ENCODE results near the gene NOP16.

The NOP16 gene

DNA sequence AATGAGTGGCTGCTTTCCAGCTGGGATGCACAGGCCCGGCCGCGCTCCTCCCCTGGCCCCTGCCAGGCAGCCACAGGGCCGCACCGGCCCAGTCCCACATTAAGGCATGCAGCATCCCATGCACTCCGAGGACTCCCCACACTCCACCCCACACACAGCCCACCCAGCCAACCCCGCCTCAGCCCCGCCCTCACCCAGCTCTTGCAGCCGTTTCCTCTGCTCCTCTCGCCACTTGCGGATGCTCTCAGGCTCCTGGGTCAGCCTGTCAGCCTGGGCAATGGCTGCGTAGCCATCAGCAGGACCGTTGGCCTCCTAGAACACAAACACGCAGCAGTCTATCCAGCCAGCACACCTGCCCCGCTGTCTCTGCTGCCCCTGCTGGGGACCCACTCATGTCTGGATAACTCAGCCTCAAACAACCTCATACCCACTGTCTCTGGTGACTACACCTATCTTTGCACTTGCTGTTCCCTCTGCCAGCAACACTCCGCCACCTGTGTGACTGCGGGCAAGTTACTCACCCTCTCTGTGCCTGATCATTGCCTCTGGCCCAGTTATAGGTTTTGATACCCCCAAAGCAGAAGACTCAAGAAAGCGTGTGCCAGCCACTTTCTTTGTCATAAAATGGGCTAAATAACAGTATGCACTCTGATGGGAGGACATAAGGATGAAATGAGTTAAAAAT, 9.5 kb upstream of the NOP16 start:
- Histone ChIP-seq H3K27me3 (no peaks in the 10 kb centered on the region), H3K4me3 (ENCODE audit: low read depth, low read length) (no peak overlapping the region), H3K9me3 (no peaks in the 10 kb centered on the region), H3K4me1 (peaks cover 9% of the 10 kb centered on the region), H3K36me3 (peaks cover 10% of the 10 kb centered on the region)
- TF ChIP-seq, protein P1, sequence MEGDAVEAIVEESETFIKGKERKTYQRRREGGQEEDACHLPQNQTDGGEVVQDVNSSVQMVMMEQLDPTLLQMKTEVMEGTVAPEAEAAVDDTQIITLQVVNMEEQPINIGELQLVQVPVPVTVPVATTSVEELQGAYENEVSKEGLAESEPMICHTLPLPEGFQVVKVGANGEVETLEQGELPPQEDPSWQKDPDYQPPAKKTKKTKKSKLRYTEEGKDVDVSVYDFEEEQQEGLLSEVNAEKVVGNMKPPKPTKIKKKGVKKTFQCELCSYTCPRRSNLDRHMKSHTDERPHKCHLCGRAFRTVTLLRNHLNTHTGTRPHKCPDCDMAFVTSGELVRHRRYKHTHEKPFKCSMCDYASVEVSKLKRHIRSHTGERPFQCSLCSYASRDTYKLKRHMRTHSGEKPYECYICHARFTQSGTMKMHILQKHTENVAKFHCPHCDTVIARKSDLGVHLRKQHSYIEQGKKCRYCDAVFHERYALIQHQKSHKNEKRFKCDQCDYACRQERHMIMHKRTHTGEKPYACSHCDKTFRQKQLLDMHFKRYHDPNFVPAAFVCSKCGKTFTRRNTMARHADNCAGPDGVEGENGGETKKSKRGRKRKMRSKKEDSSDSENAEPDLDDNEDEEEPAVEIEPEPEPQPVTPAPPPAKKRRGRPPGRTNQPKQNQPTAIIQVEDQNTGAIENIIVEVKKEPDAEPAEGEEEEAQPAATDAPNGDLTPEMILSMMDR (IDR thresholded peaks at IDR 0.05; ENCODE audit: low read depth, low read length), result no peak
- DNase-seq, result no peak

GRCh38 chr5:176396330-176396729, 7.9 kb upstream of the NOP16 start:
- DNase-seq, result peak; percentile 55
- TF ChIP-seq, protein P1 (IDR thresholded peaks at IDR 0.05; ENCODE audit: low read depth, low read length), result peak; percentile 40; the same call in 1 of the 2 replicates
- Histone ChIP-seq H3K4me1 (peaks cover 9% of the 10 kb centered on the region; the same call in 1 of the 2 replicates), H3K4me3 (ENCODE audit: low read depth, low read length) (no peak overlapping the region), H3K36me3 (peaks cover 21% of the 10 kb centered on the region), H3K9me3 (no peaks in the 10 kb centered on the region), H3K27me3 (no peaks in the 10 kb centered on the region)

GRCh38 chr5:176394881-176395675, 6.7 kb upstream of the NOP16 start:
- Histone ChIP-seq H3K36me3 (peaks cover 33% of the 10 kb centered on the region), H3K4me3 (ENCODE audit: low read depth, low read length) (no peak overlapping the region), H3K27me3 (no peaks in the 10 kb centered on the region), H3K4me1 (peaks cover 9% of the 10 kb centered on the region; the same call in 1 of the 2 replicates), H3K9me3 (no peaks in the 10 kb centered on the region)
- TF ChIP-seq, protein P1 (IDR thresholded peaks at IDR 0.05; ENCODE audit: low read depth, low read length), result no peak
- DNase-seq, result peak; percentile 39

DNA sequence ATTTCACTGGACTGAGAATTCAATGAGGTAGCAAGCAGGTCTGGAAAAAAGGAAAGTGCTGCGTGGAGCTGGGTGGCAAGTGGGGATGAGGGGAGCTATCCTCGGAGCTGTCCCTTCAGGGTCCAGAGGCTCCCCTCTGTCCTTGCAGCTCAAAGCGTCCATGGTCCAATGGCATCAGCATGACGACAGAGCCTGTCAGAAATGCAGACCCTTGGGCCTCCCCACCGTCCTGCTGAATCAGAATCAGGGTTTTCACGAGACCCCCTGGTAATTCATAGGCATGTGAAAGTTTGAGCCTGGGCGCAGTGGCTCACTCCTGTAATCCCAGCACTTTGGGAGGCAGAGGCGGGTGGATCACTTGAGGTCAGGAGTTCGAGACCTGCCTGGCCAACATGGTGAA, 5.7 kb upstream of the NOP16 start:
- no peaks in the 10 kb centered on the region for H3K9me3 ChIP-seq
- peaks cover 33% of the 10 kb centered on the region for H3K36me3 ChIP-seq
- H3K4me3 ChIP-seq (ENCODE audit: low read depth, low read length), result no peak overlapping the region
- no peak for DNase-seq
- TF ChIP-seq, protein P1 (IDR thresholded peaks at IDR 0.05; ENCODE audit: low read depth, low read length), result no peak
- H3K27me3 ChIP-seq, result no peaks in the 10 kb centered on the region
- H3K4me1 ChIP-seq, result peaks cover 9% of the 10 kb centered on the region; the same call in 1 of the 2 replicates

DNA sequence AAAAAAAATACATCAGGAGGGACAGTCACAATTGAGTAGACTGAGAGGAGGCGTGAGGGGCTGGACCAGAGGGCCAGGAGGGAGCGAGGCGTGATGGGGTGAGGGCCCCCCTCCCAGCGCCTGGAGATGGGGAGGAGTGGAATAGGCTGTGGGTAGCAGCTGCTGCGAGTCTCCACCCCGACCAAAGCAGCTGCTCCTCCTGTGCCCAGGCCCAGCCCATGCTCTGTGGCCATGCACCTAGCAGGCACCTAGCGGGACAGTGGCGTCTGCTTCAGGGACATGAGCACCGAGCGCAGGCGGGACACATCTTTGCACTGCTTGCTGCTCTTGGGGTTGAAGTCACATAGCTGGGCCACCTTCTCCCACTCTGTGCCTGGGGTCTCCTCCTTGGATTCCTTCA, 4.1 kb upstream of the NOP16 start:
- H3K4me1 ChIP-seq, result peaks cover 9% of the 10 kb centered on the region; the same call in 1 of the 2 replicates
- peaks cover 37% of the 10 kb centered on the region for H3K36me3 ChIP-seq
- H3K9me3 ChIP-seq, result no peaks in the 10 kb centered on the region
- no peak for DNase-seq
- TF ChIP-seq, protein P1 (IDR thresholded peaks at IDR 0.05; ENCODE audit: low read depth, low read length), result no peak
- no peak overlapping the region for H3K4me3 ChIP-seq (ENCODE audit: low read depth, low read length)
- H3K27me3 ChIP-seq, result no peaks in the 10 kb centered on the region

GRCh38 chr5:176391999-176392398, 3.6 kb upstream of the NOP16 start:
- Histone ChIP-seq H3K36me3 (peaks cover 42% of the 10 kb centered on the region), H3K27me3 (no peaks in the 10 kb centered on the region), H3K4me1 (peaks cover 9% of the 10 kb centered on the region; the same call in 1 of the 2 replicates), H3K4me3 (ENCODE audit: low read depth, low read length) (no peak overlapping the region), H3K9me3 (no peaks in the 10 kb centered on the region)
- TF ChIP-seq, protein P1 (IDR thresholded peaks at IDR 0.05; ENCODE audit: low read depth, low read length), result no peak
- no peak for DNase-seq

Measured in BE2C (cell line).